Measurements from ENCODE around the gene TDP2.

The TDP2 gene

DNA sequence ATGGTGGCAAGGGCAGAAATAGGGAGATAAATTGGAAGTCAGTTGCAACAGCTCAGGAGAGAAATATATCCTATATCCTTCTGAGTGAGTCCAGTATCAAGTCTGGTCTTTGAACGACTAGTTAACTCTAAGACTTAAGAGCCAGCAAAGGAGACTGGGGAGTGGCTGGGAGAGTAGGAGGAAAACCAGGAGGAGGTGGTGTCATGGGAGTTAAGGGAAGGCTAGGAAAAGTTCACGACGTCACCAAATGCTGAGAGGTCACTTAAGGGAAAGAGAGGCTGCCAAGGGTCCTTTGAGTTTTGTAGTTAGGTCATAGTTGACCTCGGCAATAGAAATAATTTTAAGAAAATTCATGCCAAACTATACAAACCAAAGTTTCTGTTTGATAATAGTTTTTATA, 25.3 kb upstream of the TDP2 start:
- H3K4me3 ChIP-seq (ENCODE audit: low read depth, low read length) = no peak overlapping the region
- TF ChIP-seq, protein P1, sequence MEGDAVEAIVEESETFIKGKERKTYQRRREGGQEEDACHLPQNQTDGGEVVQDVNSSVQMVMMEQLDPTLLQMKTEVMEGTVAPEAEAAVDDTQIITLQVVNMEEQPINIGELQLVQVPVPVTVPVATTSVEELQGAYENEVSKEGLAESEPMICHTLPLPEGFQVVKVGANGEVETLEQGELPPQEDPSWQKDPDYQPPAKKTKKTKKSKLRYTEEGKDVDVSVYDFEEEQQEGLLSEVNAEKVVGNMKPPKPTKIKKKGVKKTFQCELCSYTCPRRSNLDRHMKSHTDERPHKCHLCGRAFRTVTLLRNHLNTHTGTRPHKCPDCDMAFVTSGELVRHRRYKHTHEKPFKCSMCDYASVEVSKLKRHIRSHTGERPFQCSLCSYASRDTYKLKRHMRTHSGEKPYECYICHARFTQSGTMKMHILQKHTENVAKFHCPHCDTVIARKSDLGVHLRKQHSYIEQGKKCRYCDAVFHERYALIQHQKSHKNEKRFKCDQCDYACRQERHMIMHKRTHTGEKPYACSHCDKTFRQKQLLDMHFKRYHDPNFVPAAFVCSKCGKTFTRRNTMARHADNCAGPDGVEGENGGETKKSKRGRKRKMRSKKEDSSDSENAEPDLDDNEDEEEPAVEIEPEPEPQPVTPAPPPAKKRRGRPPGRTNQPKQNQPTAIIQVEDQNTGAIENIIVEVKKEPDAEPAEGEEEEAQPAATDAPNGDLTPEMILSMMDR (IDR thresholded peaks at IDR 0.05; ENCODE audit: control insufficient read depth, extremely low read depth, insufficient read depth) = no peak

DNA sequence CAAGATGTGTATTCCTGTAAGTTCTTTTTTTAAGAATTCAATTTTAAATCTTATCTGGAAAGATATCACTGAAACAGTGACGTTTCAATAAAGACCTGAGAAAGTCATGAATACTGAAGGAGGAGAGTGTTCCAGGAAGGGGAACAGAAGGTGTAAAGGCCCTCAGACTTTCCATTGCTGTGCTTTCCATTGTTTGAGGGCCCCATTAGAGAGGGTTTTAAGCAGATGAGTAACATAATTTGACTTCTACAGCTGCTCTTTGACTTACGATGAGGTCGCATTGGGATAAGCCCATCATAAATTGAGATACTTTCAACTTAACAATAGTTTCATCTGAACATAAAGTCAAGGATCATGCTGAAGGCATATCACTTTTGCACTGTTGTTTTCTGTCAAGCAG, 24.9 kb upstream of the TDP2 start:
- no peak for DNase-seq (ENCODE audit: low read depth)
- TF ChIP-seq, protein P1 (IDR thresholded peaks at IDR 0.05; ENCODE audit: control insufficient read depth, extremely low read depth, insufficient read depth) = no peak
- no peak overlapping the region for H3K4me3 ChIP-seq (ENCODE audit: low read depth, low read length)

More for the DNA sequence above, 25.3 kb upstream of the TDP2 start:
- DNase-seq (ENCODE audit: low read depth) = no peak

DNA sequence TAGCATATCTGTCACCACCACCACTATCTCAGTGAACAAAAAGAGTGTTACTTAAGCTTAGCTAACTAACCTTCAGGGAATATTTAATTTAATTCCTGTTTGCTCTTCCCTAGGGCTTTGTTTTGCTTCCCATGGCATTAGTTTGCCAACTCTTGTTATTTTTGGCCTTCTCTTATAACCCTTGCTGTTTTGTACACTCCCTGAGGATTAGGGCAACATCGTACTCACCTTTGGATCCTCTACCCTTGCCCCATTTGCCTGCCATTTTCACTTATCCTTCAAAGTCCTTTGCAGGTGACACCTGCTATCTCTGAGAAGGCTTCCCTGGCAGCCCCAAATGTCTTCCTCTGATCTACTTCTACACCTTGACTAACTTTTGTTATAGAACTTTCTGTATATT, 23.9 kb upstream of the TDP2 start:
- TF ChIP-seq, protein P1 (IDR thresholded peaks at IDR 0.05; ENCODE audit: control insufficient read depth, extremely low read depth, insufficient read depth) = no peak
- H3K4me3 ChIP-seq (ENCODE audit: low read depth, low read length) = no peak overlapping the region
- no peak for DNase-seq (ENCODE audit: low read depth)

DNA sequence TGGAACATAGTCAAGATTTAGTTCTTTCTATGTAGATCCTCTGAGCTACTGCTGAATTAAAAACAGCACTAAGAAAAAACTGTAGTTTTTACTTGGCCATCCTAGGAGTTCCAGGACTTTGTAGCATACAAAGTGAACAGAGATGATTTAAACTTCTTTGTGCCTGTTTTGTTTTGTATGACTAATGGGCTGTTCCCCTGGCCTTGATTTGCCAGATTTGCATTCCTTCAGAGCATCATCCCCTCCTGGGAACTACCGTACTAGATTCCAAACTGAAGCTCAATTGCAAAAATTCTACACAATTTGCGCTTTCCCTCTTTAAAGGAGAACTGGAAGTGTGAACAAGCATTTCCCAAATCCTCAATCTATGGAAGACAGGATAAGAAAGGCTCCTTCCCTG, 23.3 kb upstream of the TDP2 start:
- H3K4me3 ChIP-seq (ENCODE audit: low read depth, low read length) = no peak overlapping the region
- DNase-seq (ENCODE audit: low read depth) = no peak
- TF ChIP-seq, protein P1 (IDR thresholded peaks at IDR 0.05; ENCODE audit: control insufficient read depth, extremely low read depth, insufficient read depth) = no peak

DNA sequence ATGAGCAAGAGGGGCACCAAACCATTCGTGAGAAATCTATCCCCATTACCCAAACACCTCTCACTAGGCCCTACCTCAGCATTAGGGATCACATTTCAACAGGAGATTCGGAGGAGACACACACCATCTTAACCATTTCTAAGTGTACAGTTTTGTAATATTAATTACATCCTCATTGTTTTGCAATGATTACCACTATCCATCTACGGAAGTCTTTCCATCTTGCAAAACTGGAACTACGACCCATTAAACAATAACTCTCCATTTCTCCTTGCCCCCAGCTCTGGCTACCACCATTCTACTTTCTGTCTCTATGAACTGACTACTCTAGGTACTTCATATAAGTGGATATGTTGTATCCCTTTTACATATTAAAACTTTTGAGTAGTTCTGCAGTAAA, 20.2 kb upstream of the TDP2 start:
- TF ChIP-seq, protein P1 (IDR thresholded peaks at IDR 0.05; ENCODE audit: control insufficient read depth, extremely low read depth, insufficient read depth) = no peak
- DNase-seq (ENCODE audit: low read depth) = no peak
- no peak overlapping the region for H3K4me3 ChIP-seq (ENCODE audit: low read depth, low read length)

DNA sequence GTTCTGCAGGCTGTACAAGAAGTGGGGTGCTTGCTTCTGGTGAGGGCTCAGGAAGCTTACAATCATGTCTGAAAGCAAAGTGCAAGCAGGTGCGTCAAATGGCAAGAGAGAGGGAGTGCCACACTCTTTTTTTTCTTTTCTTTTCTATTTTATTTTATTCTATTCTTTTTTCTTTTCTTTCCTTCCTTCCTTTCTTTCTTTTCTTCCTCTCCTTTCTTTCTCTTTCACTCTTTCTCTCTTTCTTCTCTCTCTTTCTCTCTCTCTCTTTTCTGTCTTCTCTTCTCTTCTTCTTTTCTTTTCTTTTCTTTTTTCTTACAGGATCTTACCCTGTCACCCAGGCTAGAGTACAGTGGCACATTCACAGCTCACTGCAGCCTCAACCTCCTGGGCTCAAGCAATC, 19.7 kb upstream of the TDP2 start:
- TF ChIP-seq, protein P1 (IDR thresholded peaks at IDR 0.05; ENCODE audit: control insufficient read depth, extremely low read depth, insufficient read depth) = no peak
- DNase-seq (ENCODE audit: low read depth) = no peak
- no peak overlapping the region for H3K4me3 ChIP-seq (ENCODE audit: low read depth, low read length)
